ENCODE data around the gene GLE1.

DNA sequence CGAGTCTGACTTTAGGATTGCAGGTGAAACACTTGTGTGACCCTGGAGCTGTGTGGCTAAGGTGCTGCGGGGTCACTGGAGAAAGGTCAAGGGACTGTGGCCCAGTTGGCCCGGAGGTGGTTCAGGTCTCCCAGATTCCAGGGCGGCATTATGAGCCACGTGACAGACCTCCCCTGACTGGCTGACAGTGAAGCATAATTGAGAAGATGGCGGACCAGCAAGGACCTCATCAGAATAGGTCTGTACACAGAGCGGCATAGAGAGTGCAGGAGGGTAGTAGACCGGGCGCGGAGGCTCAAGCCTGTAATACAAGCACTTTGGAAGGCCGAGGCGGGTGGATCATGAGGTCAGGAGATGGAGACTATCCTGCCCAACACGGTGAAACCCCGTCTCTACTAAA is 49.5 kb upstream of the GLE1 start:
- TF ChIP-seq, protein P1, sequence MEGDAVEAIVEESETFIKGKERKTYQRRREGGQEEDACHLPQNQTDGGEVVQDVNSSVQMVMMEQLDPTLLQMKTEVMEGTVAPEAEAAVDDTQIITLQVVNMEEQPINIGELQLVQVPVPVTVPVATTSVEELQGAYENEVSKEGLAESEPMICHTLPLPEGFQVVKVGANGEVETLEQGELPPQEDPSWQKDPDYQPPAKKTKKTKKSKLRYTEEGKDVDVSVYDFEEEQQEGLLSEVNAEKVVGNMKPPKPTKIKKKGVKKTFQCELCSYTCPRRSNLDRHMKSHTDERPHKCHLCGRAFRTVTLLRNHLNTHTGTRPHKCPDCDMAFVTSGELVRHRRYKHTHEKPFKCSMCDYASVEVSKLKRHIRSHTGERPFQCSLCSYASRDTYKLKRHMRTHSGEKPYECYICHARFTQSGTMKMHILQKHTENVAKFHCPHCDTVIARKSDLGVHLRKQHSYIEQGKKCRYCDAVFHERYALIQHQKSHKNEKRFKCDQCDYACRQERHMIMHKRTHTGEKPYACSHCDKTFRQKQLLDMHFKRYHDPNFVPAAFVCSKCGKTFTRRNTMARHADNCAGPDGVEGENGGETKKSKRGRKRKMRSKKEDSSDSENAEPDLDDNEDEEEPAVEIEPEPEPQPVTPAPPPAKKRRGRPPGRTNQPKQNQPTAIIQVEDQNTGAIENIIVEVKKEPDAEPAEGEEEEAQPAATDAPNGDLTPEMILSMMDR (IDR thresholded peaks at IDR 0.05; ENCODE audit: low read depth, low read length): no peak
- no peak for TF ChIP-seq MAX (IDR thresholded peaks at IDR 0.05; ENCODE audit: low read depth, low read length)
- TF ChIP-seq POLR2A (IDR thresholded peaks at IDR 0.05; ENCODE audit: extremely low read depth, insufficient read length): no peak
